ENCODE measurements around the gene PGLYRP1.

The PGLYRP1 gene

GRCh38 chr19:46022431-46023310, at the start of gene PGLYRP1:
PGLYRP1 (minus strand) TSS chr19:46023053; CDS start chr19:46023021, 32 bp downstream.
- DNase-seq, result no peak

GRCh38 chr19:46069806-46070341, 47.0 kb upstream of the PGLYRP1 start:
- DNase-seq, result peak in 1 of 2 experiments; percentile 65

GRCh38 chr19:46068345-46069258, 45.7 kb upstream of the PGLYRP1 start:
- peak; percentile 39 to 88 for DNase-seq

- DNase-seq, result no peak
Observed at GRCh38 chr19:46067691-46068090, 44.8 kb upstream of the PGLYRP1 start.

GRCh38 chr19:46066471-46066870, 43.6 kb upstream of the PGLYRP1 start:
- no peak for DNase-seq

GRCh38 chr19:46065486-46066071, 42.7 kb upstream of the PGLYRP1 start:
- DNase-seq, result peak in 1 of 2 experiments; percentile 35

- DNase-seq, result no peak
Observed at GRCh38 chr19:46063201-46063600, 40.3 kb upstream of the PGLYRP1 start.

GRCh38 chr19:46060012-46060411, 37.2 kb upstream of the PGLYRP1 start:
- no peak for DNase-seq

- no peak for DNase-seq
Observed at GRCh38 chr19:46058778-46059177, 35.9 kb upstream of the PGLYRP1 start.

- DNase-seq, result no peak
Observed at GRCh38 chr19:46056536-46056935, 33.7 kb upstream of the PGLYRP1 start.

GRCh38 chr19:46052896-46053295, 30.0 kb upstream of the PGLYRP1 start:
- DNase-seq, result no peak

GRCh38 chr19:46049597-46049996, 26.7 kb upstream of the PGLYRP1 start:
- no peak for DNase-seq

- DNase-seq, result no peak
Observed at GRCh38 chr19:46043519-46043918, 20.7 kb upstream of the PGLYRP1 start.

- no peak for DNase-seq
Observed at GRCh38 chr19:46042252-46042883, 19.5 kb upstream of the PGLYRP1 start.

GRCh38 chr19:46040952-46041500, 18.2 kb upstream of the PGLYRP1 start, which contains the start of gene IGFL4:
IGFL4 (minus strand) TSS chr19:46041002; CDS start chr19:46040962, 40 bp downstream.
- DNase-seq, result no peak

- DNase-seq, result no peak
Observed at GRCh38 chr19:46040125-46040524, 17.3 kb upstream of the PGLYRP1 start.

GRCh38 chr19:46036744-46037128, 13.9 kb upstream of the PGLYRP1 start:
- no peak for DNase-seq

GRCh38 chr19:46035986-46036743, 13.3 kb upstream of the PGLYRP1 start:
- no peak for DNase-seq

GRCh38 chr19:46035546-46035945, 12.7 kb upstream of the PGLYRP1 start:
- no peak for DNase-seq

- no peak for DNase-seq
Observed at GRCh38 chr19:46033401-46033800, 10.5 kb upstream of the PGLYRP1 start.

GRCh38 chr19:46032597-46033025, 9.8 kb upstream of the PGLYRP1 start:
- DNase-seq, result no peak
